Measurements from ENCODE around the gene ERVMER34-1.

ERVMER34-1 gene

GRCh38 chr4:52744588-52744987 is 6.6 kb downstream of the ERVMER34-1 start:
- H3K79me2 ChIP-seq = no peaks in the 10 kb centered on the region
- H3K9ac ChIP-seq = no peak overlapping the region
- no peaks in the 10 kb centered on the region for H3K36me3 ChIP-seq (ENCODE audit: control insufficient read depth, insufficient read depth, low read length)
- no peaks in the 10 kb centered on the region for H3K27me3 ChIP-seq (ENCODE audit: control insufficient read depth, insufficient read depth, low read length)
- H3K27ac ChIP-seq = no peak overlapping the region
- H3K4me1 ChIP-seq = no peaks in the 10 kb centered on the region
- H3K4me3 ChIP-seq (ENCODE audit: low read depth, low read length) = no peak overlapping the region
- H2AFZ ChIP-seq = no peak overlapping the region
- no peaks in the 10 kb centered on the region for H3K9me3 ChIP-seq (ENCODE audit: control insufficient read depth, low read length)
- no peak overlapping the region for H3K4me2 ChIP-seq (ENCODE audit: low read length)
- no peak for TF ChIP-seq CTCF (IDR thresholded peaks at IDR 0.05)

- H3K9me3 ChIP-seq (ENCODE audit: control insufficient read depth, low read length) = no peaks in the 10 kb centered on the region
- no peak overlapping the region for H2AFZ ChIP-seq
- no peaks in the 10 kb centered on the region for H3K36me3 ChIP-seq (ENCODE audit: control insufficient read depth, insufficient read depth, low read length)
- H3K27ac ChIP-seq = no peak overlapping the region
- TF ChIP-seq CTCF (IDR thresholded peaks at IDR 0.05) = no peak
- no peaks in the 10 kb centered on the region for H3K4me1 ChIP-seq
- H3K9ac ChIP-seq = no peak overlapping the region
- H3K4me3 ChIP-seq (ENCODE audit: low read depth, low read length) = no peak overlapping the region
- no peaks in the 10 kb centered on the region for H3K79me2 ChIP-seq
- no peak overlapping the region for H3K4me2 ChIP-seq (ENCODE audit: low read length)
- no peaks in the 10 kb centered on the region for H3K27me3 ChIP-seq (ENCODE audit: control insufficient read depth, insufficient read depth, low read length)
These were observed 7.7 kb downstream of the ERVMER34-1 start for GRCh38 chr4:52743444-52744019.

GRCh38 chr4:52729586-52729985 is 21.6 kb downstream of the ERVMER34-1 start:
- H3K27me3 ChIP-seq (ENCODE audit: control insufficient read depth, insufficient read depth, low read length) = no peaks in the 10 kb centered on the region
- H3K4me1 ChIP-seq = no peaks in the 10 kb centered on the region
- H3K9me3 ChIP-seq (ENCODE audit: control insufficient read depth, low read length) = no peaks in the 10 kb centered on the region
- H3K4me2 ChIP-seq (ENCODE audit: low read length) = no peak overlapping the region
- TF ChIP-seq CTCF (IDR thresholded peaks at IDR 0.05) = no peak
- no peak overlapping the region for H3K9ac ChIP-seq
- no peak overlapping the region for H2AFZ ChIP-seq
- no peaks in the 10 kb centered on the region for H3K79me2 ChIP-seq
- no peaks in the 10 kb centered on the region for H3K36me3 ChIP-seq (ENCODE audit: control insufficient read depth, insufficient read depth, low read length)
- no peak overlapping the region for H3K27ac ChIP-seq
- no peak overlapping the region for H3K4me3 ChIP-seq (ENCODE audit: low read depth, low read length)

- H3K79me2 ChIP-seq = no peaks in the 10 kb centered on the region
- no peak overlapping the region for H3K9ac ChIP-seq
- no peaks in the 10 kb centered on the region for H3K9me3 ChIP-seq (ENCODE audit: control insufficient read depth, low read length)
- H3K27me3 ChIP-seq (ENCODE audit: control insufficient read depth, insufficient read depth, low read length) = no peaks in the 10 kb centered on the region
- H3K36me3 ChIP-seq (ENCODE audit: control insufficient read depth, insufficient read depth, low read length) = no peaks in the 10 kb centered on the region
- H2AFZ ChIP-seq = no peak overlapping the region
- no peaks in the 10 kb centered on the region for H3K4me1 ChIP-seq
- H3K27ac ChIP-seq = no peak overlapping the region
- no peak for TF ChIP-seq CTCF (IDR thresholded peaks at IDR 0.05)
- H3K4me2 ChIP-seq (ENCODE audit: low read length) = no peak overlapping the region
- H3K4me3 ChIP-seq (ENCODE audit: low read depth, low read length) = no peak overlapping the region
These were observed 22.5 kb downstream of the ERVMER34-1 start for GRCh38 chr4:52728691-52729240.
